NCI-H2081 (cell line): Measurements from ENCODE around the gene SOWAHA.
"Not testable (repeated sequence)": the region's sequence is repeated elsewhere in the genome, so short reads cannot be mapped to it uniquely, and the experiment has no call there.

Source experiments
- DNase-seq, 2 experiments: peaks; one replicate each; lab custom pipeline; 2025; lab: John Stamatoyannopoulos, UW

SOWAHA gene

DNA sequence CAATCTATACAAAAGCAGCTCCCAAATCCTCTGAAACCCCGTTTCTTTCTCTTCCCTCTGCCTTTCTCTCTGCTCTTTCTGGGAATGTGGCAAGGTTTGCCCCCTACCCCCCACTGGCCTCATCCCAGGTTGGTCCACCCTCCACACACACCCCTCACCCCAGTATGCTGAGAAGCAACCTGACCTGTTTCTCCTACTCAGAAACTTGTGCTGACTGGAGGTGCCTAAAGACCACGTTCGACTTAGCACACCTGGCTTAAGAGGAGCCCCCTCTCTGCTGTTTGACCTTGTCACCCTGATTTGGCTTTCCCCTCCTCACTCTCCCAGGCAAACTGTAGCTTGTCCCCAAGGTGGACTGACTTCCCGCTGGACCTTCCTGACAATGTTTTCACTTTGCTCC lies 35.0 kb upstream of the SOWAHA start:
- no peak for DNase-seq

- no peak for DNase-seq
Measured at GRCh38 chr5:132778856-132779255, 34.2 kb upstream of the SOWAHA start.

DNA sequence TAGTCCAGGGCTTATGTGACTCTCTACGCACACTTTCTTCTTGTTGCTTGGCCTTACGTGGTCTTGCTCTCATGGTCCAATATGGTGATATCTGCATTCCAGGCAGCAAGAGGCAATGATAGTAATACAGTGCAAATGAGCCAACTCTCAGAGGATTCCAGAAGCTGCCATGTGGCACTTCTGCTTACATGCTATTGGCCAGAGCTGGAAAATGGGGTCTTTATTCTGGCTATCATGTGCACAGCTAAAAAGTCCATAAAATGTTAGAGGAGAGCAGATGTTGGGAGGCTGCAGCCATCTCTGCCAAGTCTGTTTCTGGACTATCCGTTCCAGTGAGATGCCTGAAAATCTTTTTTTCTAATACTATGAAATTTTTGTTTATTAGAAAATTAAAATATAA lies 33.1 kb upstream of the SOWAHA start:
- DNase-seq: no peak

DNA sequence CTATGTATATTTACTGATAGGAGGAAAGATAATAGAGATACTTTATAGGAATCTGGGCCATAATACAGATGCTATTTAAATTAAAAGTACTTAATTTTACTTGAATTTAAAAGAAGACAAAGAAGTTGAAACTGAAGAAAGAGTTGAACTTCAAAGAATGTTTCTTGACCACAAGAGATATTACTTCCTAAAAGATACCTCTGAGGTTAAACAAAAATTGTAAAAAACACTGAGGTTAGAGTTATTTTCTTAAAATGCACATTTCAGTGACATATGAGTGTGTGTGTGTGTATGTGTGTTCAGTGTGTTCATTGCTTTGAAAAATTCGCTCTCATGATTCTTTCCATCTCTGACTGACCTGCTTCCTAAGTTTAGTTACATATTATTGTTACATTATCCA lies 32.5 kb upstream of the SOWAHA start:
- DNase-seq: no peak

DNA sequence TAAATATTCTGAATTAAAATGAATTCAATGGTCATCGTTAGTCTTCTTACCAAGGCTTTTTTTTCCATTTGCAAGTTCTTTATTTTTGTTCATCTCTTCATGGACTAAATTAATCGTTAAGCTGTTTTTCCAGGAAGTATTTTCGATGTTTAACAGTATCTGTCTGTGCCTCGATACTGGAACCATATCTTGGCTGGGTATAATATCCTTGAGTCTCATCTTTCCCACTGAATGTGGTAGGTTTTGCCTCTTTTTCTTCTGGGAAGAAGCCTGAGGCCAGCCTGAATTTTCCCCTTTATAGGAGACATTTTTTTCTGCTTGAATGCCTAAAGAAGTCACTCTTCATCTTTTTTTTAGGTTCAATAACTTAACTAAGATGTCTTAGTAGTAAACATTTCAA lies 32.1 kb upstream of the SOWAHA start:
- DNase-seq: no peak

DNA sequence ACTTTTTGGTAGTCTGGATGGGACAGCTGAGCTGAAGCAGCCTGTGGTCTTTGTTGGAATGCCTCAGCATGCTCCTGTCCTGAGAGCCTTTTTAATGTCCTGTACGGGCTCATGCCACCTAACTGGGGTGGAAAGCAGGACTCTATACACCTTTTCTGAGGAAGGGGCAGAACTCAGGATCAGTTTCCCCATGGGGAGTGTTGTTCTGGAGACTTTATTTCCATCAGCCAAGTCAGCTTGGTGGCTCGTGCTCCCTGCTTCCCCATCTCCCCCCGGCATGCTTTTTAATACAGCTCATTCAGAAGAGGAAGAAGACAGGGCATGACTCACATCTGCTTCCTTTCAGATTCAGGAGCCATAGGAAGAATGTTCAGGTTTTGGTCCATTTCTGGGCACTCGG lies 31.0 kb upstream of the SOWAHA start:
- no peak for DNase-seq

GRCh38 chr5:132785365-132785764 lies 27.7 kb upstream of the SOWAHA start:
- DNase-seq: no peak

DNA sequence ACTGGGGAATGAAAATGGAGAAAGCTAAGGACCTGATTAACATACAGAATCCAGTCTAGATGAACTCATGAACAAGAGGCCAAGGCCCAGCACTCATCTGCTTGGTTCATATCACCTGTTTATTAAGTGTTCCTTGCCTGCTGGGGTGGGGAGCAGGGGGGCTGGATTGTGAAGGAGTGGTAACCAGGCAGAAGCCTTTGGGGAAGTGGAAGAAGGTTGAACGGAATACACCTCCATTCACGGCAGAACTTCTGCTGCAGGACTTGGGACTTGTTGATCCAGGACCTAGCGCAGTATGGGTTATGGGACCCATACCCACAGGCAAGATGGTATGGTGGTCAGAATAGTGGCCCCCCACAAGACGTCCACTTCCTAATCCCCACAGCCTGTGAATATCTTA lies 27.2 kb upstream of the SOWAHA start:
- no peak for DNase-seq

DNA sequence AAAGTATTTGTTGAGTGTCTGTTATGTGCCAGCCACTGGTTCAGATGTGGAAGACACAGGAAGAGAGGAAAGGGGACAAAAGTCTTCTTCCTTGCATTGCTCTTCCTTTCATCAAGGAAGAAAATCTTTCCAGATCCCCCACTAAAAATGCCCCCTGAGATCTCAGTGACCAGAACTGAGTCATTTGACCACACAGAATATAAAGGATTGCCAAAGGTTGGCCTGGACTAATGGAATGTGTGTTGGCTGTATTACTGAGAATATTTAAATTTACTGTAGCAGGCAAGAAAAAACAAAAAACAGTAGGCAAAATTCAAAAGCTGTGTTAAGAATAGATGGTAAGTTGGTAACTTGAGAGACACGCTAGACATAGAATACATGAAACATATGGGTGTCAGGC lies 26.0 kb upstream of the SOWAHA start:
- no peak for DNase-seq

GRCh38 chr5:132788508-132788907 lies 24.6 kb upstream of the SOWAHA start:
- DNase-seq: no peak

GRCh38 chr5:132788990-132789886 lies 23.9 kb upstream of the SOWAHA start:
- DNase-seq: no peak

GRCh38 chr5:132790201-132790865 lies 22.8 kb upstream of the SOWAHA start:
- no peak for DNase-seq

DNA sequence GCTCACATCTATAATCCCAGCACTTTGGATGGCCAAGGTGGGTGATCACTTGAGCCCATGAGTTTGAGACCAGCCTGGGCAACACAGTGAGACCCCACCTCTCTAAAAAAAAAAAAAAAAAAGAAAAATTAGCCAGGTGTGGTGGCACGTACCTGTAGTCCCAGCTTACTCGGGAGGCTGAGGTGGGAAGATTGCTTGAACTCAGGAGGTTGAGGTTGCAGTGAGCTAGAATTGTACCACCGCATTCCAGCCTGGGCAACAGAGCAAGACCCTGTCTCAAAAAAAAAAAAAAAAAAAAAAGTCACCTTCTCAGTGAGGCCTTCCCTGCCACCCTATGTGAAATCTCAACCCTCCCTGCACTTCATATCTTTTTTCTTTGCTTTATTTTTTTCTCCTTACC lies 22.1 kb upstream of the SOWAHA start:
- DNase-seq: no peak

DNA sequence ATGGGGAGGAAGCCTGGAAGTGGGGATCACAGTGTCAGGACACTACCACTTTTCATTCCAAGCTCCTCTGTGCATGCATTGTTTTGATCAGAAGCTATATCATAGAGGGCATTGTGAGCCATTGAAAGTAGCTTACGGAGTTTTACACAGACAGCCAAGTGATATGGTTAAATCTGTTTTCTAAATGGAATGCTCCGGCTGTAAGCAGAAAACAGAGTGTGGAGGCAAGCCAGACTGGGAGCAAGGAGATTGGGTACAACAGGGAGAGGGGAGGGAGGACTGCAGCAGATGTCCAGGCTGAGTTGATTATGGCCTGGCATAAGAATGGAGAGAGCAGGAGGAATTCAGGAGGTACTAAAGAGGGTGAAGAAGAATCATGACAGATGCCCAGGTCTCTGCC lies 15.5 kb upstream of the SOWAHA start:
- no peak for DNase-seq

- DNase-seq: no peak
Measured at GRCh38 chr5:132799392-132799791, 13.7 kb upstream of the SOWAHA start.

GRCh38 chr5:132800545-132800944 lies 12.6 kb upstream of the SOWAHA start:
- no peak for DNase-seq

GRCh38 chr5:132802044-132802684 lies 10.9 kb upstream of the SOWAHA start:
- no peak for DNase-seq

- DNase-seq: not testable (repeated sequence)
Measured at GRCh38 chr5:132802685-132803066, 10.4 kb upstream of the SOWAHA start.

DNA sequence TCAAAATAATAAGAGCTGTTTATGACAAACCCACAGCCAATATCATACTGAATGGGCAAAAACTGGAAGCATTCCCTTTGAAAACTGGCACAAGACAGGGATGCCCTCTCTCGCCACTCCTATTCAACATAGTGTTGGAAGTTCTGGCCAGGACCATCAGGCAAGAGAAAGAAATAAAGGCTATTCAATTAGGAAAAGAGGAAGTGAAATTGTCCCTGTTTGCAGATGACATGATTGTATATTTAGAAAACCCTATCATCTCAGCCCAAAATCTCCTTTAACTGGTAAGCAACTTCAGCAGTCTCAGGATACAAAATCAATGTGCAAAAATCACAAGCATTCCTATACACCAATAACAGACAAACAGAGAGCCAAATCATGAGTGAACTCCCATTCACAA lies 8.9 kb upstream of the SOWAHA start:
- DNase-seq: not testable (repeated sequence)

GRCh38 chr5:132805872-132806271 lies 7.2 kb upstream of the SOWAHA start:
- DNase-seq: not testable (repeated sequence)

DNA sequence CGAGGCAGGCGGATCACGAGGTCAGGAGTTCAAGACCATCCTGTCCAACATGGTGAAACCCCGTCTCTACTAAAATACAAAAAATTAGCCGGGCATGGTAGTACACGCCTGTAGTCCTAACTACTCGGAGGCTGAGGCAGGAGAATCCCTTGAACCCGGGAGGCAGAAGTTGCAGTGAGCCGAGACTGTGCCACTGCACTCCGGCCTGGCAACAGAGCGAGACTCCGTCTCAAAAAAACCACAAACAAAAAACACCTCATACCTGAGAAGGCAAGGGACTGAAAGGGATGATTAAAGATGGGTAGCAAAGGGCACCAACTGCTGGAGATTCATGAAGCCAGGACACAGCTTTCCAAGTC lies 6.3 kb upstream of the SOWAHA start:
- not testable (repeated sequence) for DNase-seq

DNA sequence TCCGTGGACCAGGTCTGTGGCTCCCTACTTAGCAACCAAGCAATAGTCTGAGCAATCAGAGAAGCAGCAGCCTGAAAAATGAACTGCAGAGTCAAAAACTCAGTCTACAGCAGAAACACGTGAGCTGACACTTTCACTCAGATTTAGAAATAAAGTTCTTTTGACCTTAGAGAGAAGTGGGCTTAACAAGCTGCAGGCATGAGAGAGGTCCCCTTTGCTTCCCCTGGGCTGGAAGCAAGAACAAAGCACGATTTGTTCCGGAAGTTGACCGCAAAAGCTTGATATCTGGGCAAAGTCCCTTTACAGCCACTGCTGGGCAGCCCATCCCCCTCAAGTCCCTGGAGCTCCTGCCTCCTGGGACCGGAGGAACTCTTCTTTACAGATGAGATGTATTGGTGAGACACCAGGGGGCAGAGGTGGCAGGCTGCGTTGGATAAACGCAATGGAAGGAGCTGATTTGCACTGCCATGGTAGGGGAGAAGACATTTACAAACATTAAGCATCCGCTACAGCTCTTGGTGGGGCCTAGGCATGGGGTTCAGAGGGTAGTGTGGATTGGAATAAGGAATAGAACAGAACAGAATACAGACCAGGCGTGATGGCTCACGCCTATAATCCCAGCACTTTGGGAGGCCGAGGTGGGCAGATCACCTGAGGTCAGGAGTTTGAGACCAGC lies 5.8 kb upstream of the SOWAHA start:
- no peak for DNase-seq

- no peak for DNase-seq
Measured at GRCh38 chr5:132808448-132808847, 4.7 kb upstream of the SOWAHA start.
